ENCODE data around the gene OR56B4.
"Not testable (repeated sequence)": the region's sequence is repeated elsewhere in the genome, so short reads cannot be mapped to it uniquely, and the experiment has no call there.

Gene OR56B4

GRCh38 chr11:6107384-6107783 is at the start of gene OR56B4:
Gene OR56B4, plus strand, starts transcription at chr11:6107684. Its CDS starts 95 bp downstream, at chr11:6107779.
- DNase-seq = not testable (repeated sequence)

GRCh38 chr11:6061475-6061874 is 46.0 kb upstream of the OR56B4 start:
- DNase-seq = no peak

GRCh38 chr11:6062691-6063358 is 44.7 kb upstream of the OR56B4 start:
- DNase-seq = no peak

- no peak for DNase-seq
These were observed 40.0 kb upstream of the OR56B4 start for GRCh38 chr11:6067502-6067901.

GRCh38 chr11:6076443-6076842 is 31.0 kb upstream of the OR56B4 start:
- DNase-seq = not testable (repeated sequence)

GRCh38 chr11:6077723-6078122 is 29.8 kb upstream of the OR56B4 start:
- DNase-seq = no peak

GRCh38 chr11:6079463-6079862 is 28.0 kb upstream of the OR56B4 start:
- no peak for DNase-seq

- no peak for DNase-seq
These were observed 24.4 kb upstream of the OR56B4 start for GRCh38 chr11:6083129-6083528.

GRCh38 chr11:6084587-6084986 is 22.9 kb upstream of the OR56B4 start:
- no peak for DNase-seq

GRCh38 chr11:6094186-6094585 is 13.3 kb upstream of the OR56B4 start:
- no peak for DNase-seq

GRCh38 chr11:6095798-6096197 is 11.7 kb upstream of the OR56B4 start:
- DNase-seq = no peak

GRCh38 chr11:6096417-6096816 is 11.1 kb upstream of the OR56B4 start:
- DNase-seq = no peak

- no peak for DNase-seq
These were observed 7.9 kb upstream of the OR56B4 start for GRCh38 chr11:6099577-6099976.

GRCh38 chr11:6110011-6110410 is 2.5 kb downstream of the OR56B4 start:
- no peak for DNase-seq

GRCh38 chr11:6111673-6112072 is 4.2 kb downstream of the OR56B4 start:
- DNase-seq = no peak

- DNase-seq = no peak
These were observed 9.2 kb downstream of the OR56B4 start for GRCh38 chr11:6116638-6117037.

- no peak for DNase-seq
These were observed 16.8 kb downstream of the OR56B4 start for GRCh38 chr11:6124245-6124644.

GRCh38 chr11:6127881-6128280 is 20.4 kb downstream of the OR56B4 start:
- DNase-seq = no peak

GRCh38 chr11:6129011-6129410 is 21.5 kb downstream of the OR56B4 start:
- DNase-seq = no peak

- DNase-seq = no peak
These were observed 22.2 kb downstream of the OR56B4 start for GRCh38 chr11:6129635-6130034.

- no peak for DNase-seq
These were observed 24.9 kb downstream of the OR56B4 start for GRCh38 chr11:6132431-6132830.

- not testable (repeated sequence) for DNase-seq
These were observed 28.5 kb downstream of the OR56B4 start for GRCh38 chr11:6135936-6136335.

GRCh38 chr11:6142936-6143335 is 35.5 kb downstream of the OR56B4 start:
- no peak for DNase-seq

- not testable (repeated sequence) for DNase-seq
These were observed 36.3 kb downstream of the OR56B4 start for GRCh38 chr11:6143737-6144136.

GRCh38 chr11:6151117-6151516 is 43.6 kb downstream of the OR56B4 start:
- no peak for DNase-seq
